H7 (cell line): ENCODE measurements around the gene UBE3C. TPM values are rescaled to one million over a fixed set of nuclear protein-coding genes. Genes with fewer than 3 reads are reported as not detected.
A peak's percentile ranks its signal among the peaks of the same experiment; 100 is the strongest.

Experiments used
- DNase-seq: peaks from one replicate; pipeline ENCODE4 v3.0.0; 2012
- H3K27me3 ChIP-seq: 2 replicates; pipeline ENCODE4 v1.6.0; 2011; ENCODE audit warnings: mild to moderate bottlenecking, low read length; ENCODE audit not compliant: control insufficient read depth, insufficient read depth
- H3K36me3 ChIP-seq: replicated peaks from 2 replicates; pipeline ENCODE4 v1.5.1; 2011; ENCODE audit warnings: low read length; ENCODE audit not compliant: control insufficient read depth, insufficient read depth
- H3K4me3 ChIP-seq: 2 replicates; pipeline ENCODE4 v1.5.1; 2011; ENCODE audit warnings: low read depth, mild to moderate bottlenecking, control low read depth, low read length, moderate library complexity; ENCODE audit not compliant: insufficient read depth
- total RNA-seq: library from RNA; depleted of rRNA; stranded (reverse); fragments of >200 nt; shearing (Covaris generic); gene quantifications from 2 replicates; pipeline ENCODE4 v1.2.3, GENCODE V29; 2014

The UBE3C gene
- total RNA-seq, 1 experiment from 2014 or later: 69.0 TPM

DNA sequence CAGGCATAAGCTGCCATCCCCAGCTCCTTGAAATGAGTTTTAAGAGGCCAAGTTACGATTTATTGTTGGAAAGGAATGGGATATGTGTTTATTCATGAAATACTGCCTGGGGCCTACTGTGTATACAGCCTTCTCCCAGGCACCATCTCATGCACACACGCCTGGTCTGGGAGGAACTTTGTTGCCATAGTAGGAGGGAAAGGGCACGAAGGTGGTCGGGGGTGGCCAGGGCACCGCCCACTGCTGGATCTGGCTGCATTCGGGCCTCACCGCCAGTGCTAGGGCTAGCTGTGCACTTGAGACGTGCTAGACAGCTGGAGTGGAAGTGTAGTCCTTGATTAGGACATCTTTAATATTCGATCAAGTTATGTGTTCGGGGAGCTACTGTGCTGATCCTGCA lies 84.0 kb downstream of the UBE3C start:
- Histone ChIP-seq H3K36me3 (peaks cover 8% of the 10 kb centered on the region), H3K4me3 (no peak overlapping the region), H3K27me3 (no peaks in the 10 kb centered on the region)
- no peak for DNase-seq

DNA sequence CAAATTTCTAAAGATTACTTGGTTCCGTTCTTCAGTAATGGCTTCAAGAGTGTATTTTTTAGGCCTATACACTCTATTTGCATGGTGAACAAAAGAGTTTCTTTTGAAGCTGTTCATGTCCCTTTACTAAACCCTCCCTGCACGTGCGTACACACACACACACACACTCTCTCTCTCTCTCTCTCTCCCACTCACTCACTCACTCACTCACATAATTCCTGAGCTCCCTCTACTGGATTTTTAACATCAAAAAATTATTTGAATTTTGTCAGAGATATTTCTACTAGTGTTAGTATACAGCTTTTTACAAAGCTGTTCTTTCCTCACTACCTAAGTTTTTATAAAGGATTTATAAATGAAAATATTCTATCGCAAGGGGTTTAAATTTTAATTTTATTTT lies 85.9 kb downstream of the UBE3C start:
- H3K36me3 ChIP-seq: peaks cover 8% of the 10 kb centered on the region
- H3K27me3 ChIP-seq: no peaks in the 10 kb centered on the region
- no peak overlapping the region for H3K4me3 ChIP-seq
- no peak for DNase-seq

- H3K4me3 ChIP-seq: no peak overlapping the region
- peak; percentile 58 for DNase-seq
- H3K36me3 ChIP-seq: peaks cover 11% of the 10 kb centered on the region
- no peaks in the 10 kb centered on the region for H3K27me3 ChIP-seq
Observed at GRCh38 chr7:157228864-157229422, 90.2 kb downstream of the UBE3C start.

DNA sequence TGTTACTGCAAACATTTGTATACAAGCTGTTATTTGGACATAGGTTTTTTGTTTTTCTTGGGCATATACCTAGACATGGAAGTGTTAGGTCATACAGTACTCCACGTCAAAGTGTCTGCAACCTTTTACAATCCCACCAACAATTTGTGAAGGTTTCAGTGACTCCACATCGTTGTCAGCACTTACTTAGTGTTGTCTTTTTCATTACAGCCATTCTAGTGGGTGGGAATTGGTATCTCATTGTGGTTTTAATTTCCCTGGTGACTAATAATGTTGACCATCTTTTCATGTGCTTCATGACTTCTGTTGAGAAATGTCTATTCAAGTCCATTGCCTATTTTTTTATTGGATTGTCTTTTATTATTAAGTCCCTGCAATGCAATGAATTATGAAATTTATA lies 95.0 kb downstream of the UBE3C start:
- Histone ChIP-seq H3K4me3 (no peak overlapping the region), H3K36me3 (peaks cover 9% of the 10 kb centered on the region), H3K27me3 (no peaks in the 10 kb centered on the region)
- no peak for DNase-seq

DNA sequence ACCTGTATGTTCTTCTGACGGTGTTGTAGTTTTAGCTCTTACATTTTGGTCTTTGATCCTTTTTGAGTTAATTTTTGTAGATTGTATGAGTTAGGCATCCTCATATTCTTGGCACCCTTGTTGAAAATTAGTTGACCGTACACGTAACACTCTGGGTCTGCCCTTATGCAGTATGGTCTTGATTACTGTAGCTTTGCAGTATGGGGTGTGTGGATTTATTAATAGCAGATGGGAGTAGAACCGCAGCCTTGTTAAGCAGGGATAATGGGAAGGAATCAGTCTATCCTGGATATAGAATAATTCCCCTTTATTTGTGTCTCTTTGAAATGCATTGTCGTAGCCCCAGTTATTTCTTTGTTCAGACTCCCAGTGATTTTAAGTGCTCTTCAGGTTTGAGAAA lies 95.5 kb downstream of the UBE3C start:
- no peak for DNase-seq
- Histone ChIP-seq H3K27me3 (no peaks in the 10 kb centered on the region), H3K4me3 (no peak overlapping the region), H3K36me3 (peaks cover 9% of the 10 kb centered on the region)

DNA sequence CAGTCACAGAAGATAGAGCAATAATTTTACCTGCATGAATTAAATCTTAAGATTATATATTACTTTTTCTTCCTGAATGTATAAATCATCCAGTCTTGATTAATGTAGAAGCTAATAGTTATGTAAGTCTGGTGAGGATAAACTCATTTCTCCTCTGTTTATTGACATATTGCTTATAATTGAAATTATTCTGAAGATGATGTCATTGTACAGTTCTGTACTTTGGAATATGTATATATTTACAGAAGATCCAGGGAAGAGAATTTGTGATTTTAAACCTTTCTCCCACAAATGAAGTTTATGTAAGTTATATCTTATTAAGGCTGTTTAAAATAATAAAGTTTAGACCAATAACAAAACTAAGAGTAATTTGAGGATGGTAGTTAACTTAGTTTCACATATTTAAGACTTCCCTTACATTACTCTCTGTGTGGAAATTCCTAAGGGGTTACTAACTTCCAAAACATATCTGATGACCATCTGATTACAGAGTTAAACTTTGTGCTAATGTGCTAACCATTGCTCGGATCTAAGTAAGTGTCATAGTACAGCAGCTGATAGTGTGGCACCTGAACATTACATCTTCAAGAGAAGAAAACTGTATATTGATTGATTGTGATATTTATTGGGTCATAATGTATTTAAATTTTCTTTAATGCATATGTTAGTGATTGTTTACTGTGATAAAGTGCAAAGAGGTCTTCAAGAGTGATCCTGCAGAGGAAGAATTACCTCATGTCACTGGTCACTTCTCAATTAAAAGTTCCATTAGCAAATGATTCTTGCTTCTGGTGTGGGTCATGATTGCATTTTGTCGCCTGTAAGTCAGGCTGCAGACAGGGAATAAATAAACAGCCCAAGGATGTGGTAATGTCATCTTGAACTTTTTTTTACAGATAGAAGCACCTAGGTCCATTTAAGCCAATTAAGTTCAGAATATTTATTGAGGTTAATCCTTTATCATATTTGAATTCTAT lies 96.9 kb downstream of the UBE3C start:
- Histone ChIP-seq H3K27me3 (no peaks in the 10 kb centered on the region), H3K4me3 (no peak overlapping the region), H3K36me3 (peaks cover 9% of the 10 kb centered on the region)
- no peak for DNase-seq

- peak; percentile 57 for DNase-seq
- Histone ChIP-seq H3K27me3 (no peaks in the 10 kb centered on the region), H3K4me3 (no peak overlapping the region), H3K36me3 (peaks cover 5% of the 10 kb centered on the region)
Observed at GRCh38 chr7:157238087-157238486, 99.4 kb downstream of the UBE3C start.

- Histone ChIP-seq H3K4me3 (no peak overlapping the region), H3K27me3 (no peaks in the 10 kb centered on the region), H3K36me3 (0 out of 2 replicates have a peak, but pooled peaks cover 2% of the 10 kb centered on the region)
- no peak for DNase-seq
Observed at GRCh38 chr7:157239571-157240270, 101.0 kb downstream of the UBE3C start.

- no peak overlapping the region for H3K4me3 ChIP-seq
- H3K36me3 ChIP-seq: 0 out of 2 replicates have a peak, but pooled peaks cover 2% of the 10 kb centered on the region
- DNase-seq: no peak
Observed at GRCh38 chr7:157241631-157242030, 102.9 kb downstream of the UBE3C start.

GRCh38 chr7:157244516-157245294 lies 106.0 kb downstream of the UBE3C start:
- no peaks in the 10 kb centered on the region for H3K27me3 ChIP-seq

More at GRCh38 chr7:157241631-157242030, 102.9 kb downstream of the UBE3C start:
- H3K27me3 ChIP-seq: no peaks in the 10 kb centered on the region

GRCh38 chr7:157246052-157246451 lies 107.3 kb downstream of the UBE3C start:
- no peaks in the 10 kb centered on the region for H3K27me3 ChIP-seq

More at GRCh38 chr7:157244516-157245294, 106.0 kb downstream of the UBE3C start:
- no peak overlapping the region for H3K4me3 ChIP-seq
- peaks cover 5% of the 10 kb centered on the region for H3K36me3 ChIP-seq
- no peak for DNase-seq

GRCh38 chr7:157248659-157249058 lies 109.9 kb downstream of the UBE3C start:
- no peak for DNase-seq
- H3K4me3 ChIP-seq: no peak overlapping the region
- H3K27me3 ChIP-seq: no peaks in the 10 kb centered on the region
- H3K36me3 ChIP-seq: peaks cover 10% of the 10 kb centered on the region

More at GRCh38 chr7:157246052-157246451, 107.3 kb downstream of the UBE3C start:
- Histone ChIP-seq H3K36me3 (peaks cover 5% of the 10 kb centered on the region), H3K4me3 (no peak overlapping the region)
- no peak for DNase-seq

DNA sequence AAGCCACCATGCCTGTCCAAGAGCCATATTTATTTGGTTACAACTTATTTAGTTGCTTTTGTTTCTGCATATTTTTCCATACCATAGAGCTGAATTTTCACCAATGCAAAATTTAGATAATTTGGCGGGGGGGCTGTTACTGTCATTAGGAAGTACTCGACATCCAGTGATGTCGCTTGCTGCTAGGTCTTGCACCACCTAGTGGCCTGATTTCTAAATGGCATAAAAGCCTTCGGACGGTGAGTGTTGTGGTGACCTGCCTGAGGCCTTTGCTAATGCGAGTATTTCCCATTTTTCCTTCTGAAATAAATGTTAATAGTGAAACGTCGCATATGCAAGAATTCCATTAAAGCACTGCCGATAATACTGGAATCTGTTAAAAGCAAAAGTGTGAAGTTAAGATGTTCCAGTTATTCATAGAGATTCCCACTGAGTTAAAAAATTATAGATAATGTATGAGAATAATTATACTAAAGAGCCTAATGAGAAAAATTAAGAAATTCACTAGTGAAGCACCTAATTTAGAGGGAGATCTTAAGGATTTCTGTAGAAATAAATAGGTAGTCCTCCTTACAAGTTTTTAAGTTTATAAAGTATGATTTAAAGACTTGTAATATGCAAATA lies 112.0 kb downstream of the UBE3C start:
- peak; percentile 76 for DNase-seq
- H3K36me3 ChIP-seq: peaks cover 16% of the 10 kb centered on the region
- H3K27me3 ChIP-seq: no peaks in the 10 kb centered on the region
- H3K4me3 ChIP-seq: no peak overlapping the region
